GM21825 (cell line): ENCODE data around the gene SPP1.
"Not testable (repeated sequence)": the region's sequence is repeated elsewhere in the genome, so short reads cannot be mapped to it uniquely, and the experiment has no call there.

ENCODE experiments used
- ATAC-seq: cut with Tn5 transposase; IDR thresholded peaks from one replicate; pipeline ENCODE4 v1.9.1; 2021; ENCODE audit warnings: mild to moderate bottlenecking, moderate library complexity; ENCODE audit not compliant: unreplicated experiment

Gene SPP1

GRCh38 chr4:87975466-87975865 is at the start of gene SPP1:
Gene SPP1 (plus strand): TSS chr4:87975714. CDS start chr4:87976896, 1,182 bp downstream.
- peak; percentile 91 for ATAC-seq

- no peak for ATAC-seq
These were observed 48.9 kb upstream of the SPP1 start for GRCh38 chr4:87926554-87927098.

- ATAC-seq = no peak
These were observed 44.9 kb upstream of the SPP1 start for GRCh38 chr4:87930629-87931028.

GRCh38 chr4:87931932-87932331 is 43.6 kb upstream of the SPP1 start:
- no peak for ATAC-seq

GRCh38 chr4:87932718-87933141 is 42.8 kb upstream of the SPP1 start:
- no peak for ATAC-seq

GRCh38 chr4:87933337-87933736 is 42.2 kb upstream of the SPP1 start:
- ATAC-seq = no peak

- no peak for ATAC-seq
These were observed 41.3 kb upstream of the SPP1 start for GRCh38 chr4:87934157-87934704.

- no peak for ATAC-seq
These were observed 40.5 kb upstream of the SPP1 start for GRCh38 chr4:87934973-87935372.

GRCh38 chr4:87935954-87936353 is 39.6 kb upstream of the SPP1 start:
- ATAC-seq = not testable (repeated sequence)

- ATAC-seq = no peak
These were observed 38.0 kb upstream of the SPP1 start for GRCh38 chr4:87937523-87937922.

GRCh38 chr4:87938746-87939145 is 36.8 kb upstream of the SPP1 start:
- ATAC-seq = no peak

- ATAC-seq = no peak
These were observed 35.4 kb upstream of the SPP1 start for GRCh38 chr4:87939978-87940690.

- ATAC-seq = not testable (repeated sequence)
These were observed 34.7 kb upstream of the SPP1 start for GRCh38 chr4:87940809-87941208.

- ATAC-seq = no peak
These were observed 33.7 kb upstream of the SPP1 start for GRCh38 chr4:87941537-87942392.

- no peak for ATAC-seq
These were observed 31.8 kb upstream of the SPP1 start for GRCh38 chr4:87943660-87944149.

GRCh38 chr4:87944967-87945366 is 30.5 kb upstream of the SPP1 start:
- ATAC-seq = no peak

GRCh38 chr4:87946766-87947165 is 28.7 kb upstream of the SPP1 start:
- no peak for ATAC-seq

GRCh38 chr4:87947381-87948160 is 27.9 kb upstream of the SPP1 start:
- no peak for ATAC-seq

GRCh38 chr4:87949961-87950360 is 25.6 kb upstream of the SPP1 start:
- ATAC-seq = no peak

- no peak for ATAC-seq
These were observed 25.0 kb upstream of the SPP1 start for GRCh38 chr4:87950493-87950892.
